CD4-positive, alpha-beta T cell (primary cell): ENCODE results near the gene COL6A2. TPM values are rescaled to one million over a fixed set of nuclear protein-coding genes. Genes with fewer than 3 reads are reported as not detected.
"Not testable (repeated sequence)": the region's sequence is repeated elsewhere in the genome, so short reads cannot be mapped to it uniquely, and the experiment has no call there.

Experiments
- ATAC-seq: fragments of 200-7000 bp; cut with Tn5 transposase; one replicate; pipeline ENCODE4 v1.10.0; 2022; ENCODE audit warnings: mild to moderate bottlenecking; ENCODE audit not compliant: poor library complexity
- CTCF ChIA-PET: fragments of 350-600 bp; sonication (Branson Sonifier 250); formaldehyde crosslinking; loops from one replicate; lab custom pipeline; 2021; ENCODE audit warnings: antibody characterized with exemption, inconsistent platforms; lab: Charles Lee
- POLR2A ChIA-PET: fragments of 350-600 bp; sonication (Branson Sonifier 250); formaldehyde crosslinking; loops from one replicate; lab custom pipeline; 2021; ENCODE audit warnings: antibody characterized with exemption, inconsistent platforms; lab: Charles Lee
- DNase-seq, 14 experiments: peaks; one replicate each; pipeline ENCODE4 v3.0.0-alpha.2; 2013 to 2020; ENCODE audit warnings: mixed read lengths in 2 of 14
- H3K27ac ChIP-seq, 2 donors: one replicate each; pipeline versions ENCODE4 v1.5.1 to v1.7.0; 2013; ENCODE audit warnings: low read length in 2 of 2, low read depth in 1 of 2, mild to moderate bottlenecking in 1 of 2
- H3K27me3 ChIP-seq, 2 experiments: 1 replicate in 1 of 2; 2 replicates in 1 of 2; pipeline versions ENCODE4 v1.6.1 to v1.7.0; 2013; ENCODE audit warnings: low read length in 2 of 2, control low read depth in 1 of 2, mild to moderate bottlenecking in 1 of 2, moderate library complexity in 1 of 2; ENCODE audit not compliant: insufficient read depth in 2 of 2, control insufficient read depth in 1 of 2
- H3K36me3 ChIP-seq: one replicate; pipeline ENCODE4 v1.6.1; 2013; ENCODE audit warnings: low read length, control low read depth; ENCODE audit not compliant: insufficient read depth
- H3K4me1 ChIP-seq: one replicate; pipeline ENCODE4 v1.6.1; 2013; ENCODE audit warnings: low read length, control low read depth; ENCODE audit not compliant: insufficient read depth
- H3K4me3 ChIP-seq: one replicate; pipeline ENCODE4 v1.5.1; 2013; ENCODE audit warnings: mild to moderate bottlenecking, low read length, moderate library complexity
- H3K9me3 ChIP-seq, 2 experiments: 1 replicate in 1 of 2; 2 replicates in 1 of 2; pipeline versions ENCODE4 v1.6.1 to v1.7.0; 2013; ENCODE audit warnings: low read length in 2 of 2, mild to moderate bottlenecking in 2 of 2, control low read depth in 1 of 2, moderate library complexity in 1 of 2; ENCODE audit not compliant: control insufficient read depth in 1 of 2, insufficient read depth in 1 of 2
- H3K27ac Mint-ChIP-seq: one replicate; pipeline ENCODE4 v1.8.0; 2020; ENCODE audit warnings: mixed read lengths
- H3K27me3 Mint-ChIP-seq: one replicate; pipeline ENCODE4 v1.8.0; 2021; ENCODE audit warnings: mixed read lengths
- H3K36me3 Mint-ChIP-seq: one replicate; pipeline ENCODE4 v1.8.0; 2021; ENCODE audit warnings: low read depth, mixed read lengths
- H3K4me1 Mint-ChIP-seq: one replicate; pipeline ENCODE4 v1.8.0; 2021; ENCODE audit warnings: low read depth, mixed read lengths
- H3K4me3 Mint-ChIP-seq: one replicate; pipeline ENCODE4 v1.8.0; 2020; ENCODE audit warnings: mild to moderate bottlenecking, mixed read lengths
- H3K9me3 Mint-ChIP-seq: one replicate; pipeline ENCODE4 v1.8.0; 2020; ENCODE audit warnings: mixed read lengths
- intact Hi-C, 2 experiments: fragments of 100-400 bp; cut with DNase I in 1 of 2; cut with micrococcal nuclease in 1 of 2; formaldehyde crosslinking; loops; one replicate each; pipeline versions ENCODE4 v1.15.1 to v1.9.0; 2023 to 2025; cut with DNase I, micrococcal nuclease
- total RNA-seq, 174 experiments: library from RNA in 2 of 174; stranded (reverse) in 2 of 174; gene quantifications; one replicate each; pipeline ENCODE4 v1.2.3 and lab custom pipeline; 2021 to 2026
- TF ChIP-seq, protein P1 (sequence below): fragments of 200-600 bp; IDR thresholded peaks from one replicate; pipeline ENCODE4 v1.8.0; 2022; ENCODE audit warnings: antibody characterized with exemption, mild to moderate bottlenecking

The COL6A2 gene
- total RNA-seq, 2 experiments from 2014 or later = 24.1 to 26.4 TPM

DNA sequence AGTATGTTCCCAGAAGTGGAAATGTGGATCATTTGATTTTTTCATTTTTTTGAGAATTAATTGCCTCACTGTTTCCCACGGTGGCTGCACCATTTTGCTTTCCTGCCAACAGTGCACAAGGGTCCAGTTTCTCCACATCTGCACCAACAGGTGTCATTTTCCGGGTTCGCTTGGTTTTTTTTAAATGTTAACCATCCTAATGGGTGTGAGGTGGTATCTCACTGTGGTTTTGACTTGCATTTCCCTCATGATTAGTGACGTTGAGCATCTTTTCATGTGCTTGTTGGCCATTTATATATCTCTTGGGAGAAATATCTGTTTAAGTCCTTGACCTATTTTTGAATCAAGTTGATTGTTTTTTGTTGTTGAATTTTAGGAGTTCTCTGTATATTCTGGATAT, 3.0 kb downstream of the COL6A2 start:
- Mint-ChIP-seq H3K36me3 (peaks cover 14% of the 10 kb centered on the region), H3K4me3 (peak overlapping the region; percentile 66), H3K27ac (no peak overlapping the region), H3K27me3 (peaks cover 45% of the 10 kb centered on the region), H3K4me1 (peaks cover 11% of the 10 kb centered on the region), H3K9me3 (peaks cover 8% of the 10 kb centered on the region)
- ChIA-PET POLR2A (no interaction called here), CTCF (no interaction called here)
- TF ChIP-seq, protein P1, sequence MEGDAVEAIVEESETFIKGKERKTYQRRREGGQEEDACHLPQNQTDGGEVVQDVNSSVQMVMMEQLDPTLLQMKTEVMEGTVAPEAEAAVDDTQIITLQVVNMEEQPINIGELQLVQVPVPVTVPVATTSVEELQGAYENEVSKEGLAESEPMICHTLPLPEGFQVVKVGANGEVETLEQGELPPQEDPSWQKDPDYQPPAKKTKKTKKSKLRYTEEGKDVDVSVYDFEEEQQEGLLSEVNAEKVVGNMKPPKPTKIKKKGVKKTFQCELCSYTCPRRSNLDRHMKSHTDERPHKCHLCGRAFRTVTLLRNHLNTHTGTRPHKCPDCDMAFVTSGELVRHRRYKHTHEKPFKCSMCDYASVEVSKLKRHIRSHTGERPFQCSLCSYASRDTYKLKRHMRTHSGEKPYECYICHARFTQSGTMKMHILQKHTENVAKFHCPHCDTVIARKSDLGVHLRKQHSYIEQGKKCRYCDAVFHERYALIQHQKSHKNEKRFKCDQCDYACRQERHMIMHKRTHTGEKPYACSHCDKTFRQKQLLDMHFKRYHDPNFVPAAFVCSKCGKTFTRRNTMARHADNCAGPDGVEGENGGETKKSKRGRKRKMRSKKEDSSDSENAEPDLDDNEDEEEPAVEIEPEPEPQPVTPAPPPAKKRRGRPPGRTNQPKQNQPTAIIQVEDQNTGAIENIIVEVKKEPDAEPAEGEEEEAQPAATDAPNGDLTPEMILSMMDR = no peak
- Histone ChIP-seq H3K4me3 (no peak overlapping the region), H3K27ac (no peak overlapping the region), H3K4me1 (peaks cover 18% of the 10 kb centered on the region), H3K27me3 (peaks cover 6 to 25% of the 10 kb centered on the region in 2 experiments), H3K36me3 (no peaks in the 10 kb centered on the region), H3K9me3 (peaks cover 0 to 26% of the 10 kb centered on the region in 2 experiments)
- ATAC-seq (no peak), DNase-seq (peak in 1 of 14 experiments; percentile 37)
- intact Hi-C loops = no loop called here

DNA sequence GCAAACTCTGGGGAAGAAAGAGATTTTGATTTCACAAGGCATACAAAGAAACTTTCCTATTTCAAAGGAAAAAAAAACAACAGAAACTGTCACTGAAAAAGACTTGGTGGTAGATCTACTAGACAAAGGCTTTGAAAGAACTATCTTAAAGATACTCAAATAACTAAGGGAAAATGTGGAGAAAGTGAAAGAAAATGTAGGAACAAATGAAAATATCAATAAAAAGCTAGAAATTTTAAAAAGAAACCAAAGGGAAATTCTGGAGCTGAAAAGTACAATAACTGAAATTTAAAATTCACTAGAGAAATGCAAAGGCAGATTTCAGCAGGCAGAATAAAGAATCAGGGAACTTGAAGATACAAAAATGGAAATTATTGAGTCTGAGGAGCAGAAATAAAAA, 6.2 kb downstream of the COL6A2 start:
- Histone ChIP-seq H3K4me1 (peaks cover 5% of the 10 kb centered on the region), H3K9me3 (peaks cover 4 to 26% of the 10 kb centered on the region in 2 experiments), H3K27ac (no peak overlapping the region), H3K4me3 (no peak overlapping the region), H3K36me3 (no peaks in the 10 kb centered on the region), H3K27me3 (peaks cover 6 to 25% of the 10 kb centered on the region in 2 experiments)
- Mint-ChIP-seq H3K4me1 (peaks cover 11% of the 10 kb centered on the region), H3K27me3 (peaks cover 45% of the 10 kb centered on the region), H3K9me3 (peaks cover 9% of the 10 kb centered on the region), H3K27ac (no peak overlapping the region), H3K36me3 (peaks cover 14% of the 10 kb centered on the region), H3K4me3 (no peak overlapping the region)
- no peak for DNase-seq
- CTCF ChIA-PET = no interaction called here
- TF ChIP-seq, protein P1 = no peak
- intact Hi-C loops = no loop called here
- POLR2A ChIA-PET = no interaction called here
- ATAC-seq = no peak

DNA sequence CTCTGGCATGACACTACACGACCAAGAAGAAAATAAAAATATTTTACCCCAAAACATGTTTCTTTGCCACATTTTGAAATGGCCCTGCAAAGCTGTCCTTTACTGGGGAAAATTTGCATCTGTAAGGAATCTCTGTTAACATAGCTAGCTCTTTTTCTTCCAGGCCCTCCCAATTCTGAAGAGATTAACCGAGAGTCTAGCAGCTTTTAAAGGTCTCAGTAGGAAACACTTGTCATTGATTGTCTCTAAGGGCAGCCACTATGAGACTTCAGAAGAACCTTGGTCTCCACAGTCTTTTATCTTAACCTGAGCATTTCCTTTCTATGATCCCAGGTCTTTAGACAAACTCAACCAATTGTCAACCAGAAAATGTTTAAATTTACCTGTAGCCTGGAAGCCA, 9.5 kb downstream of the COL6A2 start:
- Histone ChIP-seq H3K27me3 (peaks cover 0 to 13% of the 10 kb centered on the region in 2 experiments), H3K9me3 (peaks cover 11 to 23% of the 10 kb centered on the region in 2 experiments)
- H3K9me3 Mint-ChIP-seq, POLR2A ChIA-PET, H3K27ac Mint-ChIP-seq, H3K36me3 Mint-ChIP-seq, H3K4me3 ChIP-seq, H3K4me1 Mint-ChIP-seq, H3K36me3 ChIP-seq, CTCF ChIA-PET, H3K4me3 Mint-ChIP-seq, ATAC-seq, H3K4me1 ChIP-seq, intact Hi-C loops, DNase-seq, H3K27ac ChIP-seq: not testable (repeated sequence)
- H3K27me3 Mint-ChIP-seq = peaks cover 22% of the 10 kb centered on the region

DNA sequence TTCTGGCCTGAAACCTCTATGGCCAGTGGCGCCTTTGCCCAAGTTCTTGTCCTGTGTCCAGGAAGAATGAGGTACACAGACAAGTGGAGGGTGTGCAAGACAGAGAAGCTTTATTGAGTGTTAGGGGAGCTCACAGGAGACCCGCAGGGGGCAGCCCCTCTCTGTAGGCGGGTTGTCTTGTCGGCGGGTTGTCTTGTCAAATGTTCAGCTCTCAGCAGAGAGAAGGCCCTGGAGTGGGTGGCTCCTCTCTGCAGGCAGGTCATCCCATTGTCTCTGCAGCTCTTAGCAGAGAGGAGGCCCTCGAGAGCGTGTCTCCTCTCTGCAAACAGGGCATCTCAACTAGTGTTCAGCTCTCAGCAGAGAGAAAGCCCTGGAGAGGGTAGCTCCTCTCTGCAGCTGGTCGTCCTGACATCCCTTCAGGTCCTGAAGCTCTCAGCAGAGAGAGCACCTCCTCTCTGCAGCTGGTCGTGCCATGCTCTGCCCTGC, 11.0 kb downstream of the COL6A2 start:
- Histone ChIP-seq H3K4me1 (no peaks in the 10 kb centered on the region), H3K27me3 (peaks cover 0 to 7% of the 10 kb centered on the region in 2 experiments), H3K9me3 (peaks cover 9 to 11% of the 10 kb centered on the region in 2 experiments), H3K4me3 (no peak overlapping the region), H3K27ac (no peak overlapping the region), H3K36me3 (peaks cover 2% of the 10 kb centered on the region)
- ChIA-PET CTCF (no interaction called here), POLR2A (no interaction called here)
- no peaks in the 10 kb centered on the region for H3K4me1 Mint-ChIP-seq
- no peak for DNase-seq
- no peak overlapping the region for H3K27ac Mint-ChIP-seq
- peaks cover 2% of the 10 kb centered on the region for H3K9me3 Mint-ChIP-seq
- no peak for ATAC-seq
- TF ChIP-seq, protein P1 = no peak
- no peak overlapping the region for H3K4me3 Mint-ChIP-seq
- peaks cover 8% of the 10 kb centered on the region for H3K27me3 Mint-ChIP-seq
- intact Hi-C loops = no loop called here
- peaks cover 8% of the 10 kb centered on the region for H3K36me3 Mint-ChIP-seq
